ENCODE results near the gene MAPKAPK3. TPM values are rescaled to one million over a fixed set of nuclear protein-coding genes. Genes with fewer than 3 reads are reported as not detected.

MAPKAPK3 gene
- total and polyA plus RNA-seq, 2 of the 8 experiments (the other 6 are each of a cell fraction or from before 2014, with no cell fraction given), result 65.4 to 99.8 TPM

- Histone ChIP-seq H3K14ac (ENCODE audit: insufficient read length) (no peak overlapping the region), H3K4ac (replicated peaks; ENCODE audit: insufficient read length, low read depth, low read length) (no peak overlapping the region), H2BK20ac (ENCODE audit: low read length) (no peak overlapping the region), H4K8ac (ENCODE audit: extremely low read depth, insufficient read depth, low read length) (no peak overlapping the region), H2AFZ (ENCODE audit: low read length) (no peak overlapping the region), H3K4me1 (replicated peaks in 1 of 4; ENCODE audit: control insufficient read depth in 3 of 4, insufficient read depth in 4 of 4, low read length in 3 of 4) (peaks cover 2 to 11% (median 7%) of the 10 kb centered on the region in 4 experiments; a peak in 4 of 7 replicates), H3K27me3 (replicated peaks in 1 of 4; ENCODE audit: control insufficient read depth in 3 of 4, extremely low read depth in 1 of 4, insufficient read depth in 3 of 4, low read length in 3 of 4) (no peaks in the 10 kb centered on the region), H2BK5ac (ENCODE audit: low read depth, low read length) (no peak overlapping the region), H3K4me2 (ENCODE audit: insufficient read depth in 1 of 2, low read depth in 2 of 2, low read length in 2 of 2) (peak overlapping the region in 1 of 2 experiments; percentile 45; a peak in 1 of 4 replicates), H3K9ac (replicated peaks in 1 of 4; ENCODE audit: extremely low read depth in 1 of 4, low read depth in 3 of 4, low read length in 3 of 4) (no peak overlapping the region), H2BK120ac (replicated peaks; ENCODE audit: low read depth, low read length) (no peak overlapping the region), H3K56ac (replicated peaks; ENCODE audit: insufficient read length, low read depth, low read length) (no peak overlapping the region), H2AK5ac (ENCODE audit: low read depth, low read length) (no peak overlapping the region), H3K18ac (ENCODE audit: extremely low read depth, low read length) (no peak overlapping the region), H3K27ac (ENCODE audit: low read depth, low read length) (no peak overlapping the region), H3K9me3 (ENCODE audit: insufficient read depth in 2 of 2, low read depth in 1 of 2, low read length in 1 of 2) (no peaks in the 10 kb centered on the region), H3K23me2 (ENCODE audit: low read depth, low read length) (no peaks in the 10 kb centered on the region), H4K20me1 (replicated peaks in 1 of 2; ENCODE audit: control insufficient read depth in 1 of 2, insufficient read depth in 2 of 2, low read length in 2 of 2) (peaks cover 0 to 3% of the 10 kb centered on the region in 2 experiments), H3K4me3 (ENCODE audit: extremely low read depth in 1 of 4, insufficient read depth in 2 of 4, low read depth in 3 of 4, low read length in 4 of 4) (no peak overlapping the region), H3K79me2 (ENCODE audit: control insufficient read depth in 1 of 2, insufficient read depth in 2 of 2, low read length in 2 of 2) (peaks cover 2 to 50% of the 10 kb centered on the region in 2 experiments; a peak in 2 of 4 replicates), H2BK12ac (ENCODE audit: low read depth, low read length) (no peak overlapping the region), H3K79me1 (ENCODE audit: low read depth, low read length) (peaks cover 9% of the 10 kb centered on the region), H3K23ac (ENCODE audit: insufficient read length) (no peak overlapping the region), H4K5ac (ENCODE audit: insufficient read length, low read depth, low read length) (no peak overlapping the region), H2BK15ac (ENCODE audit: low read length) (no peak overlapping the region), H4K91ac (replicated peaks; ENCODE audit: insufficient read length, low read length) (no peak overlapping the region), H3K36me3 (ENCODE audit: control insufficient read depth in 2 of 4, insufficient read depth in 4 of 4, low read length in 3 of 4) (no peaks in the 10 kb centered on the region)
- DNase-seq (ENCODE audit: low read depth in 1 of 2, low spot score in 2 of 2) (no peak), FAIRE-seq (no peak)
- ChIA-PET CTCF (ENCODE audit: partially characterized antibody) (interaction anchor here (0.8 to 1.7 kb wide), 3 partner anchors 36 to 755 kb away, joined by 3 to 5 read pairs (median 3); partner anchors contain the start of gene MAPKAPK3), POLR2A (ENCODE audit: partially characterized antibody) (interaction anchor here (0.7 to 1.1 kb wide), 3 partner anchors 11 to 290 kb away, joined by 3 read pairs; no protein-coding TSS in a partner anchor)
- WGBS, 2 experiments (ENCODE audit: extremely low coverage in 1 of 2, insufficient coverage in 1 of 2, insufficient read length in 1 of 2, insufficient replicate concordance in 2 of 2, low coverage in 1 of 2, low lambda C conversion rate in 2 of 2, missing lambda C conversion rate in 1 of 2), result 51% methylated on average over 6 of the region's 6 CpGs; no CpG with 5 or more reads in 1 of the 2 experiments
- no peak for TF ChIP-seq CREB1 (IDR thresholded peaks at IDR 0.05)
- TF ChIP-seq BRCA1 (IDR thresholded peaks at IDR 0.05; ENCODE audit: low read depth, low read length), result no peak
- TF ChIP-seq GABPA (IDR thresholded peaks at IDR 0.05; ENCODE audit: borderline replicate concordance, insufficient read depth, low read length), result no peak
- TF ChIP-seq RXRA (IDR thresholded peaks at IDR 0.05; ENCODE audit: insufficient read depth, low read depth, low read length), result no peak
- no peak for TF ChIP-seq BACH1 (IDR thresholded peaks at IDR 0.05; ENCODE audit: low read length)
- no peak for TF ChIP-seq SIN3A (conservative IDR thresholded peaks at IDR 0.05 in 1 of 2, IDR thresholded peaks at IDR 0.05 in 1 of 2; ENCODE audit: low read depth in 1 of 2, low read length in 2 of 2)
- no peak for TF ChIP-seq CTBP2 (IDR thresholded peaks at IDR 0.05; ENCODE audit: borderline replicate concordance, insufficient read depth, insufficient read length, low read length)
Measured at GRCh38 chr3:50689558-50689957, 72.6 kb downstream of the MAPKAPK3 start.
